ENCODE data around the gene CLDN15.
"Not testable (repeated sequence)": the region's sequence is repeated elsewhere in the genome, so short reads cannot be mapped to it uniquely, and the experiment has no call there.

CLDN15 gene

GRCh38 chr7:101265622-101266516 lies 28.3 kb upstream of the CLDN15 start:
- Histone ChIP-seq H3K9me3 (ENCODE audit: control insufficient read depth, low read length) (no peaks in the 10 kb centered on the region), H3K36me3 (ENCODE audit: control insufficient read depth, insufficient read depth, low read length, severe bottlenecking) (no peaks in the 10 kb centered on the region), H3K4me3 (ENCODE audit: low read length) (no peak overlapping the region), H3K9ac (ENCODE audit: low read length) (no peak overlapping the region), H3K27me3 (replicated peaks; ENCODE audit: control insufficient read depth, insufficient read depth, low read length) (no peaks in the 10 kb centered on the region), H3K4me1 (ENCODE audit: control insufficient read depth, insufficient read depth, low read length) (no peaks in the 10 kb centered on the region)
- no peak for DNase-seq (ENCODE audit: low read depth)

GRCh38 chr7:101264102-101264706 lies 26.6 kb upstream of the CLDN15 start:
- not testable (repeated sequence) for H3K36me3 ChIP-seq (ENCODE audit: control insufficient read depth, insufficient read depth, low read length, severe bottlenecking); H3K9ac ChIP-seq (ENCODE audit: low read length); H3K4me1 ChIP-seq (ENCODE audit: control insufficient read depth, insufficient read depth, low read length); H3K4me3 ChIP-seq (ENCODE audit: low read length); H3K9me3 ChIP-seq (ENCODE audit: control insufficient read depth, low read length); H3K27me3 ChIP-seq (replicated peaks; ENCODE audit: control insufficient read depth, insufficient read depth, low read length)
- peak; percentile 22 for DNase-seq (ENCODE audit: low read depth)

GRCh38 chr7:101258243-101258731 lies 20.7 kb upstream of the CLDN15 start:
- no peak overlapping the region for H3K9ac ChIP-seq (ENCODE audit: low read length)
- H3K4me3 ChIP-seq (ENCODE audit: low read length) = no peak overlapping the region
- H3K4me1 ChIP-seq (ENCODE audit: control insufficient read depth, insufficient read depth, low read length) = no peaks in the 10 kb centered on the region
- H3K27me3 ChIP-seq (replicated peaks; ENCODE audit: control insufficient read depth, insufficient read depth, low read length) = peaks cover 10% of the 10 kb centered on the region
- H3K36me3 ChIP-seq (ENCODE audit: control insufficient read depth, insufficient read depth, low read length, severe bottlenecking) = no peaks in the 10 kb centered on the region
- DNase-seq (ENCODE audit: low read depth) = no peak
- no peaks in the 10 kb centered on the region for H3K9me3 ChIP-seq (ENCODE audit: control insufficient read depth, low read length)

GRCh38 chr7:101255796-101256195 lies 18.2 kb upstream of the CLDN15 start:
- Histone ChIP-seq H3K9ac (ENCODE audit: low read length) (no peak overlapping the region), H3K27me3 (replicated peaks; ENCODE audit: control insufficient read depth, insufficient read depth, low read length) (peaks cover 10% of the 10 kb centered on the region), H3K9me3 (ENCODE audit: control insufficient read depth, low read length) (no peaks in the 10 kb centered on the region), H3K36me3 (ENCODE audit: control insufficient read depth, insufficient read depth, low read length, severe bottlenecking) (no peaks in the 10 kb centered on the region), H3K4me1 (ENCODE audit: control insufficient read depth, insufficient read depth, low read length) (peaks cover 8% of the 10 kb centered on the region), H3K4me3 (ENCODE audit: low read length) (no peak overlapping the region)
- no peak for DNase-seq (ENCODE audit: low read depth)

- not testable (repeated sequence) for H3K36me3 ChIP-seq (ENCODE audit: control insufficient read depth, insufficient read depth, low read length, severe bottlenecking); H3K9ac ChIP-seq (ENCODE audit: low read length); H3K4me3 ChIP-seq (ENCODE audit: low read length); H3K27me3 ChIP-seq (replicated peaks; ENCODE audit: control insufficient read depth, insufficient read depth, low read length); H3K9me3 ChIP-seq (ENCODE audit: control insufficient read depth, low read length); DNase-seq (ENCODE audit: low read depth)
- peaks cover 14% of the 10 kb centered on the region for H3K4me1 ChIP-seq (ENCODE audit: control insufficient read depth, insufficient read depth, low read length)
Observed at GRCh38 chr7:101253199-101253598, 15.6 kb upstream of the CLDN15 start.

GRCh38 chr7:101251871-101252659 lies 14.5 kb upstream of the CLDN15 start:
- peaks cover 6% of the 10 kb centered on the region for H3K27me3 ChIP-seq (replicated peaks; ENCODE audit: control insufficient read depth, insufficient read depth, low read length)
- peaks cover 14% of the 10 kb centered on the region for H3K4me1 ChIP-seq (ENCODE audit: control insufficient read depth, insufficient read depth, low read length)
- peak overlapping the region; percentile 98 for H3K9ac ChIP-seq (ENCODE audit: low read length)
- no peaks in the 10 kb centered on the region for H3K9me3 ChIP-seq (ENCODE audit: control insufficient read depth, low read length)
- peak; percentile 100 for DNase-seq (ENCODE audit: low read depth)
- H3K36me3 ChIP-seq (ENCODE audit: control insufficient read depth, insufficient read depth, low read length, severe bottlenecking) = peaks cover 8% of the 10 kb centered on the region
- peak overlapping the region; percentile 100 for H3K4me3 ChIP-seq (ENCODE audit: low read length)

- DNase-seq (ENCODE audit: low read depth) = no peak
- H3K4me3 ChIP-seq (ENCODE audit: low read length) = peak overlapping the region; percentile 100
- peaks cover 21% of the 10 kb centered on the region for H3K4me1 ChIP-seq (ENCODE audit: control insufficient read depth, insufficient read depth, low read length)
- H3K27me3 ChIP-seq (replicated peaks; ENCODE audit: control insufficient read depth, insufficient read depth, low read length) = no peaks in the 10 kb centered on the region
- H3K9ac ChIP-seq (ENCODE audit: low read length) = no peak overlapping the region
- H3K9me3 ChIP-seq (ENCODE audit: control insufficient read depth, low read length) = no peaks in the 10 kb centered on the region
- peaks cover 8% of the 10 kb centered on the region for H3K36me3 ChIP-seq (ENCODE audit: control insufficient read depth, insufficient read depth, low read length, severe bottlenecking)
Observed at GRCh38 chr7:101250324-101250723, 12.7 kb upstream of the CLDN15 start.

- Histone ChIP-seq H3K9me3 (ENCODE audit: control insufficient read depth, low read length) (no peaks in the 10 kb centered on the region), H3K4me1 (ENCODE audit: control insufficient read depth, insufficient read depth, low read length) (peaks cover 31% of the 10 kb centered on the region), H3K27me3 (replicated peaks; ENCODE audit: control insufficient read depth, insufficient read depth, low read length) (no peaks in the 10 kb centered on the region), H3K36me3 (ENCODE audit: control insufficient read depth, insufficient read depth, low read length, severe bottlenecking) (peaks cover 8% of the 10 kb centered on the region), H3K4me3 (ENCODE audit: low read length) (no peak overlapping the region), H3K9ac (ENCODE audit: low read length) (no peak overlapping the region)
- no peak for DNase-seq (ENCODE audit: low read depth)
Observed at GRCh38 chr7:101248276-101248675, 10.7 kb upstream of the CLDN15 start.

GRCh38 chr7:101245147-101245668 lies 7.6 kb upstream of the CLDN15 start:
- no peaks in the 10 kb centered on the region for H3K9me3 ChIP-seq (ENCODE audit: control insufficient read depth, low read length)
- H3K9ac ChIP-seq (ENCODE audit: low read length) = peak overlapping the region; percentile 89
- H3K4me3 ChIP-seq (ENCODE audit: low read length) = peak overlapping the region; percentile 85
- no peaks in the 10 kb centered on the region for H3K27me3 ChIP-seq (replicated peaks; ENCODE audit: control insufficient read depth, insufficient read depth, low read length)
- peaks cover 8% of the 10 kb centered on the region for H3K36me3 ChIP-seq (ENCODE audit: control insufficient read depth, insufficient read depth, low read length, severe bottlenecking)
- DNase-seq (ENCODE audit: low read depth) = no peak
- H3K4me1 ChIP-seq (ENCODE audit: control insufficient read depth, insufficient read depth, low read length) = peaks cover 43% of the 10 kb centered on the region

GRCh38 chr7:101244375-101245146 lies 7.0 kb upstream of the CLDN15 start, which contains the start of gene FIS1:
FIS1 (minus strand) TSS chr7:101245081; CDS start chr7:101245004, 77 bp downstream.
- DNase-seq (ENCODE audit: low read depth) = peak; percentile 97

More at GRCh38 chr7:101244375-101245146, 7.0 kb upstream of the CLDN15 start, which contains the start of gene FIS1:
- peaks cover 46% of the 10 kb centered on the region for H3K4me1 ChIP-seq (ENCODE audit: control insufficient read depth, insufficient read depth, low read length)
- H3K36me3 ChIP-seq (ENCODE audit: control insufficient read depth, insufficient read depth, low read length, severe bottlenecking) = peaks cover 11% of the 10 kb centered on the region
- peak within 1 kb of the TSS; percentile 85 for H3K4me3 ChIP-seq (ENCODE audit: low read length)
- peak within 1 kb of the TSS; percentile 89 for H3K9ac ChIP-seq (ENCODE audit: low read length)
- no peaks in the 10 kb centered on the region for H3K27me3 ChIP-seq (replicated peaks; ENCODE audit: control insufficient read depth, insufficient read depth, low read length)
- H3K9me3 ChIP-seq (ENCODE audit: control insufficient read depth, low read length) = no peaks in the 10 kb centered on the region

All from adipocyte (in vitro differentiated cells).